ENCODE data around the gene PAIP2B. TPM values are rescaled to one million over a fixed set of nuclear protein-coding genes. Genes with fewer than 3 reads are reported as not detected.

PAIP2B gene
- total RNA-seq: 0.65 and 1.1 TPM in 2 replicates

GRCh38 chr2:71226965-71227560 is at the start of gene PAIP2B:
Gene PAIP2B (minus strand): TSS chr2:71227103. CDS start chr2:71202589, 24,514 bp downstream.

Small RNA genes within 50 kb of the gene (small RNA-seq; reads per million reads assigned to genes)
- not detected for gene AC007881.1

Other genes starting within 250 kb of the PAIP2B start
- 0.39 and 0.65 TPM in 2 replicates for gene ANKRD53, start 248.5 kb downstream of the PAIP2B start, total RNA-seq
- 42.3 and 48.0 TPM in 2 replicates for gene TEX261, start 232.2 kb downstream of the PAIP2B start, total RNA-seq
- gene NAGK, start 158.5 kb downstream of the PAIP2B start, total RNA-seq: 52.5 and 57.7 TPM in 2 replicates
- 14.1 and 21.8 TPM in 2 replicates for gene MCEE, start 96.9 kb downstream of the PAIP2B start, total RNA-seq
- gene MPHOSPH10, start 96.5 kb downstream of the PAIP2B start, total RNA-seq: 20.5 and 20.9 TPM in 2 replicates
- gene ZNF638, start 104.7 kb upstream of the PAIP2B start, total RNA-seq: 160 and 198 TPM in 2 replicates
- 0.78 and 2.3 TPM in 2 replicates for gene DYSF, start 226.5 kb upstream of the PAIP2B start, total RNA-seq